CD1c-positive myeloid dendritic cell (primary cell): Measurements from ENCODE around the gene ADGRB3.
"Not testable (repeated sequence)": the region's sequence is repeated elsewhere in the genome, so short reads cannot be mapped to it uniquely, and the experiment has no call there.

Experiments
- DNase-seq: peaks from one replicate; pipeline ENCODE4 v3.0.0-alpha.2; 2016; ENCODE audit errors: extremely low spot score

ADGRB3 gene

DNA sequence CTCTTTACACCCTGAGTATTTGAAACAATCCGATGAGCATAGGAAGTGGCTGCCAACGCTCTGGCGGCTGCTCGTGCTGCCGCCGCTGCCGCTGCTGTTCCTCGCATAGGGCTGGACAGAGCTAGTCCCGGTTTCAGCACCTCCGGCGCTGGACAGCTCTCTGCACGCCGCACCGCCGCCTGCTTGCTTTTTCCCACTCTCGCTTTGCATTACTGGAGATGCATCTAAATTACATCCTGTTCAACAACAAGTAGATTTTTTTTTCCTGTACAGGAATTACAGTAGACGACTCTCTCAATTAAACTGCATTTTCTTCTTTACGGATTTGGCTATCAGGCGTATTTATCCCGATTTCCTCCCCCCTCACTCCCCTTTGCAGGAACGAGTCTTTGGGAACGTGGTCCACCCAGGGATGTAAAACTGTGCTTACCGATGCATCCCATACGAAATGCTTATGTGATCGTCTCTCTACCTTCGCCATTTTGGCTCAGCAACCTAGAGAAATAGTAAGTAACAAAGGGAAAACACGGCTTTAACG lies 597.9 kb downstream of the ADGRB3 start:
- peak; percentile 47 for DNase-seq

DNA sequence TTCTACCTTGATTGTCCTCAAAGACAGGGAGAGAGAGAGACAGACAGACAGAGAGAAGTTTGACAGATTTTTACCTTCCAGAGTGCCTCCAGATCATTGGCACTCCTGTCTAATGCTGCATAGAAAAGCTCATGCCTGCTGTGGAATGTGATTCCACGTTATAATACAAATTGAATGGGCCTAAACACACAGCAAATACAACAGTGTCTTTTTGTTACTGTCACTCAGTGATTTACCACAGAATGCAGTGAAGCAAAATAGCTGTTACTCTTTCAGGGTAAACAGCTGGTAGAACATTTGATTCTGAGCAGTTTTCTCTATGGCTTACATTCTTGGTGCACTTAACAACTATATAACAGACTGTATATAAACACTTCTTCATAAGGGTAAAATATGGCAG lies 603.0 kb downstream of the ADGRB3 start:
- DNase-seq: no peak

DNA sequence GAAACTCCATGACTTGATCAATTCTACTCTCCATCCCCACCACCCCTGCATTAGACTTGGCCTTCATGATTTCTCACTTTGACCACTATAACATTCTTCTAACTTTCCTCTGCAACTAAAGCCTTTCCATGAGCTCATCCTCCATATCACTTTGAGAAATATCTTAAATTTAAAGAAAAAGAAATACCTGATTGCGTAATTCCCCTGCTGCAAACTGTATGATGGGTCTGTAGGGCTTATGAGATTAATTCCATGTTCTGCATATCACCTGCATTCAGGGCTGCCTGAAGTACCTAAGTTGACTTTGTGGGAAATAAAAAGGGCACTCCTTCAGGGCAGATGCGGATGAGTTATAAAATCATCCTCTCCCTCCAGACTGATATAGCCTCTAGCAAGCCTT lies 611.9 kb downstream of the ADGRB3 start:
- no peak for DNase-seq

DNA sequence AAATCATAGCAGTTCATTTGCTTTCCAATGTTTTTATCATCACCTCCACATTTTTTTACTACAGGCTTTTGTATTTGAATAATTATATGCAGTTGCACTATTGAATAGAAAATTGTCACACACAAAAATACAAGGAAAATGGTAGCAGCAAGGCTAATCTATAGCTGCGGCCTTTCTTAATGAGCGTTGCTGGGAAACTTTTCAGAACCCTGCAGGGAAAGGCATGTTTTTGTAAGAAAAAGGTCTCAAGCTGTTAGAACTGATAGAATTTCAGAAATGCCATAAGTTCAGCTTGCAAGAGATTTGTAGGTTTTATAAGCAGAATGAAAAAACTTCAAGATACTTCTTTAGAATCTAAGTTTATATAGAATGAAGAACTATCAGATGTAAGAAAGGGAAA lies 625.9 kb downstream of the ADGRB3 start:
- DNase-seq: no peak

DNA sequence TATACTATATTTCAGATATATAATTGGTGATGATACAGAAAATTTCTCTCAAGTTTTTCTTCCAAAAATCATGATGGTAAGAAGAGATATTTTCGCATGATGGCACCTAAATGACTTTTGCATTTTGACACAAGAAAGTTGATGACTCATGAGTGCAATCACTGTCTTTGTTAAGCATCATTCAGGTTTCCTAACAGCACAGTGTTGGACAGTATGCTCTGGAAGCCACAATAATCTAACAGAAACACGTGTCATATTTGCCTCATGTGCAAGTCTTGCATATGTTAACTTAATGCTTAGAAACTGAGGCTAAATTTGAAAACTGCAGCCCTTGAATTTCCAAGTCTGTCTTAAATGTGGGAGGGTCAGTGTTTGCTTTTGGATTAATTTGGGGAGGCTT lies 628.2 kb downstream of the ADGRB3 start:
- no peak for DNase-seq

DNA sequence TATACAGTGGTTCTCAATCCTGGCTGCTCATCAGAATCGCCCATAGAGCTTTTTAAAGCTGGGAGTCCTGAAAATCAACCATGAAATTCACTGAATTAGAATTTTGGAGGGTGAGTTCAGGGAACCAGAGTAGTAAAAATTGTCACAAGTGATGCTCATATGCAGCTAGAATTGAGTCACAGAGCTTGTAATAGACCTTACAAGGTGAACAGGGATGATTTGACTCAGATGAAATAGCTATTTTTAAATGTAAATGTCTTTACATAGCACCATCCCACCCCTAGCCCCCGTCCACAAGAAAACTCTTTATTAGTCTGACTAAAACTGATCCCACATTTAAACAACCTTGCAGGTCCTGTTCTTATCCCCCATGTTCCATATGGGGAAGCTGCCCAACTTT lies 630.0 kb downstream of the ADGRB3 start:
- DNase-seq: no peak

DNA sequence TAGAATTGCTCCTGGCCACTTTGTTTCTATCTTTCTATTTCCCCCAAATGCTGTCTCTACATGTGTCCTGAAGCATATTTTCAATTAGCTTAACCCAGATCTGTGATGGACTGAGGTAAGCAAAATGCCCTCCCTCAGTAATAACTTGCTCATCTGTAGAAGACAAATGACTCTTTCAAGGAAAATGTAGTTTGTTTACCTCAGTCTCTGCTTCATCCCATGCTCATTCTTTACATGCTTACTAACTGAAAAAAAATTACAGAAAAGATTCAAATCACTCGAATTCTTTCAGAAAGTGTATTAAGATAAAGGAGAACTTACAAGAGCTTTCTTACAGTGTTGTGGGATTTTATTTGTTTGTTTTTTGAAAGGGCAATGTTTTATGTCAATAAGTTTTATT lies 630.6 kb downstream of the ADGRB3 start:
- no peak for DNase-seq

DNA sequence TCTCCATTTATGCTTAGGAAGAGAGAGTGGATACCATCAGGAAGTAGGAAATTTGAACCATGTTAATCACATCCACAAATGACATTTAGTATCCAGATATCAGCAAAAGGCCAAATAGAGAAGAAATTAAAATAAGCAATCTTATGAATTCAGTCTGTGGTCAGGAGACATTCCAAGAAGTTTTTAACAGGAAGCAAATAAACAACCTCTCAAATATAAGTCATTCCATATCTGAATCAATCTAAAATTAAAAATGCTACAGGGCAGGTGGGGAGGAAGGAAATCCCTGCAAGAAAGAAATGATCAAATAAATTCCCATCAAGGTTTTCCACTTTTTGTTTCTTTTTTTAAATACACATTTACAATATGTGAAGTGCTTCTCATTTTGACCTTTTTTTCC lies 641.1 kb downstream of the ADGRB3 start:
- DNase-seq: no peak

DNA sequence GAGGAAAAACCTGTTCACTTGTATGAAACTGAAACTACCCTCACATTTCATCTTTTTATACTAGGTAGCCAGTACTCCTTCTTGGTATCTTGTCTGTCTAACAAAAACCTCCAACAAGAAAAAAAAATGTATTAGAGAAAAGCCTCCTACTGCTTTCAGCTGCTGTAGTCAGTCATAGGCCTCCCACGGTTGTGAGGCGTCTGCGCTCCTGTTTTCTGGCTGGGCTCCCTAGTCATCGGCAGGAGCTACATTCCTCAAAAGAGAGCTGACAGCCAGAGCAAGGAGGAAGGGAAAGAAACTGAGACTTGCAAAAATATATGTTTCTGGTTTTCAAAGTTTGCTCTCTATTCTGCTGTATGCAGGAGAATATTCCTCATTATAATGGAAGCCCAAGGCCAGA lies 644.7 kb downstream of the ADGRB3 start:
- no peak for DNase-seq

DNA sequence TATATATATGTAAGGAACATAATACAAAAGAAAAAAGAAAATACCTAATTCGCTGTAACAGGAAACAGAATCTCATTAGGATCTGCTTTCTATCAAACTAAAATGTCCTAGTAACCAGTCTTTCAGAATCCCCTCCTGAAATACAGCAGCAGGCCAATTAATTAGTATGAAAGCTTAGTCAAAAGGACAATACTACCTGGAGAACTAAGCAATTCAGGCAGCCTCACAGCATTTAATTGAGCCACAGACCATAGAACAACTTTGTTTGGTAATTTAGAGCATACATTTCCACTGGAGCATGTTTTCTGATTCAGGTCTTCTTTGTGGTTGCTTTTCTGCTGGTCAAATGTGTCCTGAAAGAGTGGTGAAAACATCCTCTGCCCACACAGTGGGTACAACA lies 645.8 kb downstream of the ADGRB3 start:
- no peak for DNase-seq

DNA sequence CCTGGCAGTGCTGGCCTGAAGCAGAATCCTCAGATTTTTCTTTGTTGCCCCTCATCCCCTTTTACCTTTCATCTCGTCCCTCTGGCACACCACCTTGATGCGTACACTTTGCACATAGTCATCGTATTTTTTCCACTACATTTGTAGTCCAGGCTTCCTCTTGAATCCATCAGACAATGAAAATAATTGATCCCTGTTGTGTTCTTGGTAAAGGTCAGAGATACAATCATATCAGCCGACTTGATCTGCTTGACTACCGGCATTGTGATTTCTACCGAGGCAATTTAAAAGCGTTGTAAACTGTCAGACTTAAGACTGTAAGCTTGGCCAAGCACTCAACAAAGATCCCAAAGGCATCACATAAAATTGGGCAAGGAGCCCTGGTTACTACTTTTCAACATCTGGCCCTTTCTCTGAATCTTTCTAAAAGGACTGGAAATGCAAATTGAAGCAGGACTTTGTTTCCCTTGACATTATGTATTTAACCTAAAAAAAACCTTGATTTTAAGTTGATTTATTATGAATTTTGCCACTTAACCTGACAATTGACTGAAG lies 649.2 kb downstream of the ADGRB3 start:
- no peak for DNase-seq

DNA sequence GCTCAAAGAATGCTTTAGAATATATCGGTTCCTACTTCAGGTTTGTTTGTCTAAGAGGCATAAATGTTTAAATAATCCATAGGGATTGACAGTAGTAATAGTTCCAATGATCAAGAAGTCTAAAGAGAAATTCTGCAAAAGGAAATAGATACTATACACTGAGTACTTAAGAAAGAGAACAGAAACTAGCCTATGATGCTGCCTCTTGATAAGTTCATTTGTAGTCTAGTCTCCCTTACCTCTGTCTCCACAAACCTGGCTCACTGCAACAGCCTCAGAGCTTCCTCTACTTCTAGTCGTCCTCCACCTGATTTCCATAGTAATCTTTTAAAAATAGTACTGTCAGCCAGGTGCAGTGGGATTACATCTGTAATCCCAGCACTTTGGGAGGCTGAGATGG lies 650.0 kb downstream of the ADGRB3 start:
- no peak for DNase-seq

DNA sequence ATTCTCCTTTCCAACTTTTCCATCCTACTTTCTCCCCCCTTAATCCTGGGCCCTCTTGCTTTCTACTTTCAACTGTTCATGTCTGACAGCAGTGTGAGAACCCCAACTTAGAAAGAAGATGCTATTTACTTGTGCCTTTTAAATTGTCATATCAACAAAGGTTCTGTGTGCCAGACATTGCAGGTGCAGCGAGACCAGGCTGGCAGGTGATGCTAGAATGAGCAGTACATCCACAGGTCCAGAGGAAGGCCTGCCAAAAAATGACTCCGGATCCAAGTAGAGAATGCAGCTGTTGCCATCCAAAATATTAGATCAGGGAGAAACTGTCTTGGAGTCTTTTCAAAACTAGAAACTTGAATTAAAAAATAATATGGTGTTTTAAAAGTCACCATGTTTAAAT lies 651.2 kb downstream of the ADGRB3 start:
- no peak for DNase-seq

DNA sequence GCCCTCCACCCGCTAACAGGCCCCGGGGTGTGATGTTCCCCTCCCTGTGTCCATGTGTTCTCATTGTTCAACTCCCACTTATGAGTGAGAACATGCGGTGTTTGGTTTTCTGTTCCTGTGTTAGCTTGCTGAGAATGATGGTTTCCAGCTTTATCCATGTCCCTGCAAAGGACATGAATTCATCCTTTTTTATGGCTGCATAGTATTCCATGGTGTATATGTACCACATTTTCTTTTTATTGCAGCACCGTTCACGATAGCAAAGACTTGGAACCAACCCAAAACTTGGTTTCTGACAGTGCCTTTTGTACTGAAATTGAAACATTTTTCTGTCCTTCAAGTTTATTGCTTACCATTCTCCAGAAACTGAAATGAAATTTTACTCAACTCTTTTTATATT lies 653.1 kb downstream of the ADGRB3 start:
- not testable (repeated sequence) for DNase-seq

DNA sequence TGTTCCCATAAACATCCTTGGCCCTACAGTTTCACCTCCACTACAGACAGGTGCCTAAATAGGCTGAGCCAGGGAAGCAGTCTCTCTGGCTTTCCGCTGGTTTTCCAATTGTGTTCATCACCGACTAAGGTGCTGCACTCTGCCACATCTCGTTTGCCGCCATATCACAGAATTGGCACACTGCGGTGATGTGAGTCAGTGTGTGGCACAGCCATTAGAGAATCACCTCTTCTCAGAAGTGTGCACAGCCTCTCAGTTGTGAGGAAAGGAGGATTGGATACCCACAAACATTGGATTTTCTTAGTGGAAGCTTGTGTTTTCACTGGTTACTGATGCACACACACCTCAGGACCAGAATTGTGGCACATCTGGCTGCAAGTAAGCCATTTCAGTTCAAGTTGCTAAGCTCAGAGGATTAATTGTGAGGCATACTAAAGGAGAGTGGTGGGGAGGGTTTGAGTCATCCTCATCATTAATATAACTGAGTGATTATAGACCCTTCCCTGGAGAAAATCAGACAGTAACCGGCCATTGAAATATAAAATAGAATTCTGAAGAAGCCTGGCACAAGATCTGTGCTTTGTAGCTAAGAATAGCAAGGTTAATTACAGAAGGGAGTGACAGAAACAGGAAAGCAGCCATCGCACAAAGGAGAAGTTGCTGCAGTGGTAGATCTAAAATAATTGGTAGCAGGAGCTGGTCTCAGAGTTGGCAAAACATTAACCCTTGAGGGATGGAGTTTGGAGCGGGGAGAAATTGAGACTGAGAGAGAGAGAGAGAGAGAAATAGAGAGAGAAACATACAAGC lies 654.8 kb downstream of the ADGRB3 start:
- no peak for DNase-seq

DNA sequence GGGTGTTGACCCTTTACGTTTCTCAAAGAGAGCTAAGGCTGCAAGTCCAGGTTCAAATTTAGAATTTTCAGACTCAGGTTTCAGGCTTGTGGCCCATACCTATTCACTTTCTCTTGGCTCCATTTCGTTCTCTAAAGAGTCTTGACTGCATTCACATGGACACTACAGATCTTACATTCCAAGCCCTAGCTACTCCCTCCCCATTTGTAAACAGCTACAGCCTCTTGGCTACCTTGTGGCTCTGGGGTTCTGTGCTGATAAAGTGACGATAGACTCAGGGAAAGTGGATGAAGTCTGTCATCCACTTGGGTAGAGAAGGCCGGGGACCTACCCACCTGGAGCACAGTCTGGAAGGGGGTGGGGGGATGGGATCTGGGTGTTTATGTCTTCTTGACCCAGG lies 658.4 kb downstream of the ADGRB3 start:
- no peak for DNase-seq

DNA sequence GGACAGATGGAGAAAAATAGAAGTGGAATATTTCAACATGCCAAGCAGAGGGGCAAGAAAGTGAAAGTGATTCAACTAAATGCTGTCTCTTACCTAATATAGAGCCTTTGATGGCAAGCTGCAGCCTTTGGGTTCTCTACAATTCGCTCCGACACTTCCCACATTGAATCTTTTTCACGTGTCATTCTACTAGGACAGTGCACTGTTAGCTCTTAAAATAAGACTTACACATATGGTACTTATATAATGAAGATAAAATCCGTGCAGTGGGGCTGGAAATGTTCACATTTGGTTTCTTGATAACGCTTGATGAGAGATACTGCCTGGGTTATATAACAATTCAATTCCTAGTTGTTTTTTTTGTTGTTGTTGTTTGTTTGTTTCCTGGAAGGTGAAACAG lies 659.3 kb downstream of the ADGRB3 start:
- DNase-seq: no peak

DNA sequence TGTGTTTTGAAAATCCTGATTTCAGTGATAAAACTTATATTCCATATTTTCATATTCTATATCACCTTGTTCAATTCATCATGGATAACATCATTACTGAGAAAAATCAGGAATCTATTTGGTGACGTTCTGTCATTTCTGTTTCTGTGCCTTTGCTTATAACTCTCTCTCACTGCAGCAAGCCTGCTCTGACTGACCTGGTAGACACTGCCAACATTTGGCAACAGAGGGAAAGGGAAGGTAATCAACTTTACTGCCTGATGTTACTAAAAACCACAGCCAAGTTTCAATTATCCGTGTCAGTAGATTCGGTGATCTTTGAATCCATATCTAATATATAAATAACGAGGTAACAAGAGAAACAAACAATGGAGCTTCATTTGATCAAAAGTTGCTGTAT lies 659.8 kb downstream of the ADGRB3 start:
- DNase-seq: no peak

DNA sequence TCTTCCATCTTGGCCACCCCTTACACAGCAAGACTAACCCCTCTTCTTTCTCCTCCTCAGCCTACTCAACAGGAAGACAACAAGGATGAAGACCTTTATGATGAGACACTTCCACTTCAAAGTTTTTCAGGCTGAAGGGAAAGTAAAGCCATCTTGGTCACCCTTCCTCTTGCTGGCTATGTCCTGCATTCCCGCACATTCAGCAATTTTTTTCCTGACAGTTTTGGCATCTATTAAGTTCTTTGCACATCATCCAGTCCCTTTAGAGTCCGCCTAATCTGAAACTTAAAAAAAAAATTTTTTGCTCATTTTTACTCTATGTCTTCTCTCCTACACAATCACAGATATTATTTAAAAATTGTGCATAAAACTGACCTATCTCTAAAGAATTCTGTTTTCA lies 668.3 kb downstream of the ADGRB3 start:
- no peak for DNase-seq

DNA sequence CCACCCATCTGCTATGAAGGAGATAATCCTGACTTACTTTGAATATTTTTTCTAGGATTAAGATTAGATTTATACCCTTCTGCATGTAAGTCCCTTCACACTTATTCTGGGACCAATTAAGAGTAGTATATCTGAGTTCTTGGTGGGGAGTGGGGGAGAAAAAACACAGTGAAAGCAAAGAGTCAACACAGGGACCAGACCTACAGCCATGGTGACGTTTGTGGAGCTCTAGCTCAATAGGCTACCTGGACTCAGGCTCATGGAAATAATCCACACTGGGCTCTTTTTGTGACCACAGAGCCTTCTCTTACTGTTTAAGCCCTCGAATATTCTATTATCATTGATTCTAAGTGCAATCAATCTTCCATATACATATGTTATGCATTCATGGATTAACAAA lies 670.4 kb downstream of the ADGRB3 start:
- DNase-seq: no peak

DNA sequence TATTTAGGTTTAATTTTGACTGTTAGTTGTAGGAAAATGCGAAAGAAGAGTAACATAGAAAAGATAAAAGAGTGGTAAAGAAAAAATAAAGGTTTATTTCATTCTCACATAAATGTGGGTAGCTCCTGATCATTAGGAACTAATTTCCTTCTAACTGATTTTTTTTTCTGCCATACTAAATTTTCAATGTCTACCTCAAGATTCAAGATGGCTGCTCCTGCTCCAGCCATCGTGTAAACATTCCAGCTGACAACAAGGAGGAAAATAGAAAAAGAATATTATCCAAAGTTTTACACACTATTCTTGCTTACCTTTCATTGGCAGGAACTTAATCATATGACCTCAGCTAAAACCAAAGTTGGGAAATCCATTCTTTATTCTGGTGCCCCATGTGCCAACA lies 673.5 kb downstream of the ADGRB3 start:
- no peak for DNase-seq

DNA sequence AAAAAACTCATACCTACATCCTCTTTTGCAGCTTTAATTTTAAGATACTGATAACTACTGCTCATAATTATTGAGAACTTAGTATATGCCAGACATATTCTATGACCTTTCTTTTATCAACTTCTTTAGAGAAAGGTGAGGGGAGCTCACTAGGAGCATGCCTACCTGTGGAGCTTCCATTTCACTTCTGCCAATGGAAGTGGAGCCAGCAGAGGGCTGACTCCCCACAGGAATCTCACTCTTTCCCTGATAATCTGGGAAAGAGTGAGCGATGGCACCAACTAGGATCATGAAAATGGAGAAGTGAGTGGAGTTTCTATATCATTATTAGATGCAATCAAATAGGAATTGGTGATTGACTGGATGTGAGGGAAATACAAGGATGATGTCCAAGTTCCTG lies 676.8 kb downstream of the ADGRB3 start:
- DNase-seq: no peak

DNA sequence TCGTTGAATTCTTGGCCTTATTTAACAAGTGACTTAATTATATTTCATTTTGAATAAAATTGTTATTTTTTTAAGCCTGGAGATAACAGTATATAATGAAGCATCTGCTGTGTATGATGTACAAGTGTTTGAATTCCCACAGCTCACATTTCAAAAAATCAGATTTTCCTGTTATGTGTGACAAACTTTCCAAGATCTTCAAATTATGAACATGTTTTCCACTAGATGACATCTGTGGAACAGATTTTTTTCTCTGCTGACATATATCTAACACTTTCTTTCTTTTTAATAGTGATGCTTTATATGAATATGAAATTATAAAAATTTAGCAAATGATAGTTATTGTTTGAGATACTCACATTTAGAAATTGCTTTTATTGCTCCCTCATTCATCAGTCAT lies 678.9 kb downstream of the ADGRB3 start:
- DNase-seq: no peak

DNA sequence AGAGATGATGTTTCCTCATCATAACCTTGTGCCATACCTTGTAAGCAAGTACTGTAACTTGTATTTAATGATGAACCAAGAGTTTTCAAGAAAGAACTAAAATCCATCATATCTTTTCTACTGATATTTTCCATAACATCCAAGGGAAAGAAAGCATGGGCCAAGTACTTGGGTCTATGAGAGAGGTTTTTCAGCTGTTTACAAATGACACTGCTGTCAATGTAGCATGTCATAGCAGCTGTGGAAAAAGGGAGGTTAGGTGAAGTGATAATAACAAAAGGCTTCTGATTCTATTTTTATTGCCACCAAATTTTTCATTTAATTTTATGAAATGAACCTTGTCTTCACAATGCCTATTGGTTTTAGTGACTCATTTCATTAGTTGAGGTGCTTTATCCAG lies 679.4 kb downstream of the ADGRB3 start:
- no peak for DNase-seq
